Body of pancreas (tissue), 4 donors: Measurements from ENCODE around the gene WASHC2C. TPM values are rescaled to one million over a fixed set of nuclear protein-coding genes. Genes with fewer than 3 reads are reported as not detected.
"Not testable (repeated sequence)": the region's sequence is repeated elsewhere in the genome, so short reads cannot be mapped to it uniquely, and the experiment has no call there.

ENCODE experiments used
- ATAC-seq: fragments of 150-250 bp; one replicate; pipeline ENCODE4 v1.9.1; 2016
- DNase-seq, 4 donors: peaks; one replicate each; pipeline ENCODE4 v3.0.0-alpha.2; 2019
- H3K27ac ChIP-seq, 4 donors: fragments of 200-600 bp; sonication (generic); 1 replicate in 3 of 4; 2 replicates in 1 of 4; pipeline versions ENCODE4 v1.5.1 to v1.6.1; 2016 to 2019; ENCODE audit warnings: mild to moderate bottlenecking in 1 of 4, mixed read lengths in 1 of 4, moderate library complexity in 1 of 4
- H3K27me3 ChIP-seq, 2 donors: fragments of 200-600 bp; sonication (generic); one replicate each; pipeline ENCODE4 v1.6.0; 2016; ENCODE audit warnings: mild to moderate bottlenecking in 1 of 2
- H3K36me3 ChIP-seq, 2 donors: fragments of 200-600 bp; sonication (generic); replicated peaks in 1 of 2; 2 replicates each; pipeline ENCODE4 v1.5.1; 2016; ENCODE audit warnings: low read depth in 2 of 2; ENCODE audit not compliant: insufficient read depth in 1 of 2
- H3K4me1 ChIP-seq: fragments of 200-600 bp; sonication (generic); one replicate; pipeline ENCODE4 v1.6.0; 2016
- H3K4me3 ChIP-seq, 2 donors: fragments of 200-600 bp; sonication (generic); 1 replicate in 1 of 2; 2 replicates in 1 of 2; pipeline ENCODE4 v1.5.1; 2016 to 2019
- H3K9me3 ChIP-seq, 3 donors: fragments of 200-600 bp; sonication (generic); 1 replicate in 2 of 3; 2 replicates in 1 of 3; pipeline ENCODE4 v1.5.1; 2016
- CTCF ChIP-seq, 7 experiments: fragments of 450-650 bp in 4 of 7; fragments of 200-600 bp in 3 of 7; sonication (generic) in 3 of 7; IDR thresholded peaks; one replicate each; pipeline ENCODE4 v1.5.1; 2016 to 2019; ENCODE audit warnings: antibody characterized with exemption in 7 of 7
- POLR2A ChIP-seq, 3 donors: fragments of 450-650 bp; IDR thresholded peaks; one replicate each; pipeline ENCODE4 v1.6.1; 2016; ENCODE audit warnings: antibody characterized with exemption in 3 of 3, mild to moderate bottlenecking in 2 of 3
- WGBS, 2 donors: methylation state at CpG; one replicate each; pipeline ENCODE4 v1.1.5; 2017; 5-methylcytosine and 5-hydroxymethylcytosine counted together
- intact Hi-C: fragments of 100-400 bp; cut with DNase I; formaldehyde crosslinking; loops from one replicate; pipeline ENCODE4 v1.15.1; 2023
- total RNA-seq, 2 donors: library from RNA; depleted of rRNA; stranded (reverse); fragments of >200 nt; gene quantifications; one replicate each; pipeline ENCODE4 v1.1.0, GENCODE V29; 2016

The WASHC2C gene
- total RNA-seq, 2 donors from 2014 or later, result 20.1 to 21.3 TPM

- no peaks in the 10 kb centered on the region for H3K9me3 ChIP-seq
- DNase-seq, result no peak
- H3K27ac ChIP-seq, result no peak overlapping the region
- WGBS, 2 donors, result 86 to 92% methylated on average over 4 of the region's 4 CpGs
- no peak for ATAC-seq
- no peak for TF ChIP-seq POLR2A (IDR thresholded peaks at IDR 0.05)
- no peak for TF ChIP-seq CTCF (IDR thresholded peaks at IDR 0.05)
- intact Hi-C loops, result no loop called here
- no peaks in the 10 kb centered on the region for H3K4me1 ChIP-seq
- H3K36me3 ChIP-seq, result no peaks in the 10 kb centered on the region
- no peaks in the 10 kb centered on the region for H3K27me3 ChIP-seq
- H3K4me3 ChIP-seq, result no peak overlapping the region
These were observed 82.8 kb downstream of the WASHC2C start for GRCh38 chr10:45809837-45810236.

GRCh38 chr10:45811075-45811474, 84.0 kb downstream of the WASHC2C start:
- no peak for DNase-seq
- WGBS, 2 donors, result 65 to 81% methylated on average over 6 of the region's 6 CpGs

GRCh38 chr10:45812959-45813358, 85.9 kb downstream of the WASHC2C start:
- H3K36me3 ChIP-seq, H3K27ac ChIP-seq, DNase-seq, ATAC-seq, H3K4me1 ChIP-seq, intact Hi-C loops, H3K27me3 ChIP-seq, H3K4me3 ChIP-seq, H3K9me3 ChIP-seq: not testable (repeated sequence)
- WGBS, 2 donors, result 71 to 81% methylated on average over 11 to 13 of the region's 13 CpGs

More at GRCh38 chr10:45811075-45811474, 84.0 kb downstream of the WASHC2C start:
- Histone ChIP-seq H3K4me3 (no peak overlapping the region), H3K9me3 (no peaks in the 10 kb centered on the region), H3K36me3 (no peaks in the 10 kb centered on the region), H3K27ac (no peak overlapping the region), H3K4me1 (no peaks in the 10 kb centered on the region), H3K27me3 (no peaks in the 10 kb centered on the region)
- ATAC-seq, result no peak
- TF ChIP-seq CTCF (IDR thresholded peaks at IDR 0.05), result no peak
- no peak for TF ChIP-seq POLR2A (IDR thresholded peaks at IDR 0.05)
- intact Hi-C loops, result no loop called here

GRCh38 chr10:45814146-45814545, 87.1 kb downstream of the WASHC2C start:
- H3K4me1 ChIP-seq, ATAC-seq, DNase-seq, intact Hi-C loops, H3K27me3 ChIP-seq, H3K4me3 ChIP-seq, H3K36me3 ChIP-seq, H3K9me3 ChIP-seq, H3K27ac ChIP-seq: not testable (repeated sequence)
- 83 to 84% methylated on average over 4 of the region's 4 CpGs for WGBS, 2 donors

GRCh38 chr10:45817130-45817859, 90.2 kb downstream of the WASHC2C start:
- 85 to 86% methylated on average over 3 to 7 of the region's 7 CpGs for WGBS, 2 donors
- TF ChIP-seq POLR2A (IDR thresholded peaks at IDR 0.05) (no peak), CTCF (IDR thresholded peaks at IDR 0.05) (no peak)
- H3K4me3 ChIP-seq, result no peak overlapping the region
- no peaks in the 10 kb centered on the region for H3K27me3 ChIP-seq
- intact Hi-C loops, result no loop called here
- H3K36me3 ChIP-seq, result no peaks in the 10 kb centered on the region
- ATAC-seq (no peak), DNase-seq (no peak)
- H3K9me3 ChIP-seq, result no peaks in the 10 kb centered on the region
- H3K27ac ChIP-seq, result no peak overlapping the region
- H3K4me1 ChIP-seq, result no peaks in the 10 kb centered on the region

GRCh38 chr10:45817912-45818311, 90.8 kb downstream of the WASHC2C start:
- DNase-seq, result no peak
- Histone ChIP-seq H3K27me3 (no peaks in the 10 kb centered on the region), H3K36me3 (no peaks in the 10 kb centered on the region), H3K27ac (no peak overlapping the region), H3K4me1 (no peaks in the 10 kb centered on the region), H3K9me3 (no peaks in the 10 kb centered on the region), H3K4me3 (no peak overlapping the region)
- intact Hi-C loops, result no loop called here
- 86 to 88% methylated on average over 3 of the region's 3 CpGs for WGBS, 2 donors
- no peak for ATAC-seq
- no peak for TF ChIP-seq POLR2A (IDR thresholded peaks at IDR 0.05)
- no peak for TF ChIP-seq CTCF (IDR thresholded peaks at IDR 0.05)
